ENCODE data around the gene LLCFC1.

DNA sequence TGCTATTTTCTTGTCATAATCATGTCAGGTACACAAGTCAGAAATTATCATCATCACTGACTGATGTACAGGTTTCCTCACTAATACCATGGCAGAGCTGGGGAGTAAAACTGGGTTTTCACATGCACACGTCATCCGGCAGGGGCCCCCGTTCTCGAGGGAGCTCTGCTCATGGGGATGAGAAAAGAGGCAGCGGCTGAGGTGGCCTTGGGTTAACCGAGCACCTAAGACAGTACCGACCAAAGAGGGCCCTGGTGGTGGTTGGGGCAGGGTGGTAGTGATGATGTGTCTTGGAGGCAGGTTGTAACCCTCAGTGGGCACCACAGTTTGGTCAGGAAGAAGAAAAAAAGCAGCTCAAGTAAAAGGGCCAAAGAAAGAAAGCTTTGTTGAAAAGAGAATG, 41.6 kb upstream of the LLCFC1 start:
- TF ChIP-seq, protein P1, sequence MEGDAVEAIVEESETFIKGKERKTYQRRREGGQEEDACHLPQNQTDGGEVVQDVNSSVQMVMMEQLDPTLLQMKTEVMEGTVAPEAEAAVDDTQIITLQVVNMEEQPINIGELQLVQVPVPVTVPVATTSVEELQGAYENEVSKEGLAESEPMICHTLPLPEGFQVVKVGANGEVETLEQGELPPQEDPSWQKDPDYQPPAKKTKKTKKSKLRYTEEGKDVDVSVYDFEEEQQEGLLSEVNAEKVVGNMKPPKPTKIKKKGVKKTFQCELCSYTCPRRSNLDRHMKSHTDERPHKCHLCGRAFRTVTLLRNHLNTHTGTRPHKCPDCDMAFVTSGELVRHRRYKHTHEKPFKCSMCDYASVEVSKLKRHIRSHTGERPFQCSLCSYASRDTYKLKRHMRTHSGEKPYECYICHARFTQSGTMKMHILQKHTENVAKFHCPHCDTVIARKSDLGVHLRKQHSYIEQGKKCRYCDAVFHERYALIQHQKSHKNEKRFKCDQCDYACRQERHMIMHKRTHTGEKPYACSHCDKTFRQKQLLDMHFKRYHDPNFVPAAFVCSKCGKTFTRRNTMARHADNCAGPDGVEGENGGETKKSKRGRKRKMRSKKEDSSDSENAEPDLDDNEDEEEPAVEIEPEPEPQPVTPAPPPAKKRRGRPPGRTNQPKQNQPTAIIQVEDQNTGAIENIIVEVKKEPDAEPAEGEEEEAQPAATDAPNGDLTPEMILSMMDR (IDR thresholded peaks at IDR 0.05) = no peak
- TF ChIP-seq ZFX (IDR thresholded peaks at IDR 0.05; ENCODE audit: borderline replicate concordance) = no peak
